HepG2 (cell line): Measurements from ENCODE around the gene KCTD13. TPM values are rescaled to one million over a fixed set of nuclear protein-coding genes. Genes with fewer than 3 reads are reported as not detected.

Experiments used
- FLYWCH1 ChIP-seq: sonication (generic); formaldehyde crosslinking; IDR thresholded peaks from 2 replicates; pipeline ENCODE4 v1.8.1; 2023; ENCODE audit warnings: mild to moderate bottlenecking, missing genetic modification reagents
- FOXA1 ChIP-seq, 2 experiments: fragments of 450-650 bp in 1 of 2; sonication (generic) in 1 of 2; formaldehyde crosslinking in 1 of 2; IDR thresholded peaks; 2 replicates each; pipeline versions ENCODE4 v1.4.0 to v1.6.1; 2016 to 2020; ENCODE audit warnings: missing genetic modification reagents in 1 of 2
- GATA4 ChIP-seq: sonication (generic); IDR thresholded peaks from 2 replicates; pipeline ENCODE4 v1.6.1; 2016; ENCODE audit warnings: antibody characterized with exemption, low read depth, borderline replicate concordance
- MAFK ChIP-seq, 2 experiments: IDR thresholded peaks in 1 of 2; conservative IDR thresholded peaks in 1 of 2; 2 replicates each; pipeline ENCODE4 v1.6.1; 2011; ENCODE audit warnings: improper control_type of control experiment in 2 of 2, low read length in 2 of 2
- MTERF4 ChIP-seq: sonication (generic); formaldehyde crosslinking; IDR thresholded peaks from 2 replicates; pipeline ENCODE4 v1.8.0; 2023; ENCODE audit warnings: mild to moderate bottlenecking, missing genetic modification reagents
- MXD4 ChIP-seq: IDR thresholded peaks from 2 replicates; pipeline ENCODE4 v1.6.1; 2016; ENCODE audit warnings: mild to moderate bottlenecking, missing biosample characterization, missing genetic modification reagents
- PRDM4 ChIP-seq: sonication (generic); formaldehyde crosslinking; IDR thresholded peaks from 2 replicates; pipeline ENCODE4 v1.9.0; 2021; ENCODE audit warnings: missing genetic modification reagents, borderline replicate concordance
- REXO4 ChIP-seq: sonication (generic); formaldehyde crosslinking; IDR thresholded peaks from 2 replicates; pipeline ENCODE4 v1.8.0; 2022; ENCODE audit warnings: missing genetic modification reagents, mild to moderate bottlenecking, borderline replicate concordance
- RFXANK ChIP-seq: IDR thresholded peaks from 2 replicates; pipeline ENCODE4 v1.6.1; 2016
- TEF ChIP-seq: sonication (generic); formaldehyde crosslinking; IDR thresholded peaks from 2 replicates; pipeline ENCODE4 v1.5.0; 2020; ENCODE audit warnings: missing genetic modification reagents
- TMF1 ChIP-seq: sonication (generic); formaldehyde crosslinking; IDR thresholded peaks from 2 replicates; pipeline ENCODE4 v1.8.1; 2022; ENCODE audit warnings: low read depth, missing genetic modification reagents
- YEATS2 ChIP-seq: sonication (generic); formaldehyde crosslinking; IDR thresholded peaks from 2 replicates; pipeline ENCODE4 v1.4.0; 2020; ENCODE audit warnings: missing genetic modification reagents, borderline replicate concordance
- ZNF597 ChIP-seq: sonication (generic); formaldehyde crosslinking; IDR thresholded peaks from 2 replicates; pipeline ENCODE4 v1.5.0; 2020; ENCODE audit warnings: missing genetic modification reagents
- ZNF687 ChIP-seq: sonication (generic); formaldehyde crosslinking; IDR thresholded peaks from 2 replicates; pipeline ENCODE4 v1.5.1; 2020; ENCODE audit warnings: mild to moderate bottlenecking, missing genetic modification reagents, moderate library complexity
- ZNF816 ChIP-seq: sonication (generic); formaldehyde crosslinking; IDR thresholded peaks from 2 replicates; pipeline ENCODE4 v1.8.0; 2022; ENCODE audit warnings: missing genetic modification reagents, mild to moderate bottlenecking, borderline replicate concordance
- ZSCAN5A ChIP-seq: sonication (generic); formaldehyde crosslinking; IDR thresholded peaks from 2 replicates; pipeline ENCODE4 v1.8.0; 2022; ENCODE audit warnings: mild to moderate bottlenecking, missing genetic modification reagents, borderline replicate concordance
- polyA plus RNA-seq, 8 experiments: library from polyadenylated mRNA; depleted of rRNA in 3 of 8; stranded (reverse) in 7 of 8; unstranded in 1 of 8; fragments of >200 nt; fragmentation: Illumina TruSeq in 4 of 8; extraction: Trizol in 4 of 8; gene quantifications; 2 replicates each; pipeline versions ENCODE4 v1.2.1 to v1.2.3, GENCODE V29; 2011 to 2016; ENCODE audit warnings: low read depth in 4 of 8, missing spikeins in 1 of 8, mixed read lengths in 1 of 8; ENCODE audit not compliant: insufficient read depth in 1 of 8
- total RNA-seq, 5 experiments: library from RNA; depleted of rRNA; stranded (reverse); fragments of >200 nt; fragmentation: Illumina TruSeq; extraction: Trizol; gene quantifications; 2 replicates each; pipeline ENCODE4 v1.2.3, GENCODE V29; 2016; ENCODE audit warnings: low read depth in 1 of 5

Gene KCTD13
- total and polyA plus RNA-seq, 2 of the 13 experiments (the other 11 are each of a cell fraction or from before 2014, with no cell fraction given): 6.3 to 14.7 TPM

GRCh38 chr16:29963021-29963743 is 37.2 kb upstream of the KCTD13 start (continued):
- no peak for TF ChIP-seq MAFK (conservative IDR thresholded peaks at IDR 0.05 in 1 of 2, IDR thresholded peaks at IDR 0.05 in 1 of 2; ENCODE audit: low read length in 2 of 2)
- TF ChIP-seq ZNF597: no peak
- no peak for TF ChIP-seq ZNF816 (CRISPR knock-in tag)
- TF ChIP-seq FLYWCH1 (CRISPR knock-in tag): no peak
- TF ChIP-seq RFXANK: no peak
- TF ChIP-seq ZNF687: peak; percentile 31
- no peak for TF ChIP-seq TMF1 (CRISPR knock-in tag)
- TF ChIP-seq FOXA1 (IDR thresholded peaks at IDR 0.05): no peak
- no peak for TF ChIP-seq FOXA1 (CRISPR knock-in tag; IDR thresholded peaks at IDR 0.05)
- TF ChIP-seq MTERF4 (CRISPR knock-in tag): no peak
- TF ChIP-seq GATA4: no peak
- no peak for TF ChIP-seq ZSCAN5A (CRISPR knock-in tag)
- TF ChIP-seq REXO4: no peak; the same call in 1 of the 2 replicates
- TF ChIP-seq PRDM4 (CRISPR knock-in tag): no peak
- TF ChIP-seq YEATS2: no peak
- no peak for TF ChIP-seq TEF (CRISPR knock-in tag)
- no peak for TF ChIP-seq MXD4 (CRISPR knock-in tag)
